ENCODE results near the gene CDNF. TPM values are rescaled to one million over a fixed set of nuclear protein-coding genes. Genes with fewer than 3 reads are reported as not detected.

CDNF gene
- total and polyA plus RNA-seq, 10 of the 15 experiments (the other 5 are each of a cell fraction or from before 2014, with no cell fraction given): 0.08 to 1.9 (median 0.77) TPM

GRCh38 chr10:14821635-14822375 lies 16.0 kb downstream of the CDNF start:
- BruUV-seq (replicated peaks): no TSS peak
- Histone ChIP-seq H2AFZ (ENCODE audit: control insufficient read depth, low read depth, low read length) (no peak overlapping the region), H3K4me2 (ENCODE audit: control insufficient read depth, insufficient read depth) (no peak overlapping the region), H3K4me1 (ENCODE audit: control insufficient read depth, insufficient read depth, low read length) (no peaks in the 10 kb centered on the region), H3K9me3 (replicated peaks; ENCODE audit: control insufficient read depth, insufficient read depth, low read length) (no peaks in the 10 kb centered on the region), H3K9ac (ENCODE audit: control insufficient read depth, insufficient read depth, low read length) (no peak overlapping the region), H4K20me1 (ENCODE audit: control insufficient read depth, insufficient read depth) (no peaks in the 10 kb centered on the region), H3K27me3 (replicated peaks in 1 of 2; ENCODE audit: control insufficient read depth in 2 of 2, insufficient read depth in 2 of 2, low read length in 1 of 2) (no peaks in the 10 kb centered on the region), H3K27ac (ENCODE audit: control insufficient read depth, insufficient read depth) (no peak overlapping the region), H3K36me3 (ENCODE audit: control insufficient read depth in 2 of 2, insufficient read depth in 2 of 2, low read length in 1 of 2) (no peaks in the 10 kb centered on the region), H3K79me2 (ENCODE audit: control insufficient read depth, insufficient read depth, low read length) (no peaks in the 10 kb centered on the region), H3K4me3 (no peak overlapping the region)
- WGBS (ENCODE audit: insufficient coverage, insufficient replicate concordance, low lambda C conversion rate, missing lambda C conversion rate): 61% methylated on average over 6 of the region's 6 CpGs
- ChIA-PET SMC1A (ENCODE audit: uncharacterized antibody, unreplicated experiment) (interaction anchor here (0.6 to 3.8 kb wide), 30 partner anchors 8 to 625 kb away, joined by 3 to 66 read pairs (median 7); partner anchors contain the start of genes CDNF, DCLRE1C, HSPA14 and MSANTD7), CTCF (interaction anchor here (0.8 to 7.7 kb wide), 25 partner anchors 12 to 839 kb away, joined by 3 to 134 read pairs (median 4); partner anchors contain the start of genes CDNF, HSPA14 and MSANTD7), RAD21 (ENCODE audit: unreplicated experiment) (interaction anchor here (0.6 to 4.2 kb wide), 17 partner anchors 9 to 323 kb away, joined by 3 to 74 read pairs (median 5); partner anchors contain the start of genes CDNF, HSPA14 and MSANTD7), POLR2A (interaction anchor here (0.7 kb wide), 1 partner anchor 274 kb away, joined by 4 read pairs; no protein-coding TSS in a partner anchor)
- FAIRE-seq (no peak), DNase-seq (ENCODE audit: low read depth, low spot score) (no peak), ATAC-seq (no peak)
- in situ Hi-C loops (cut with MboI): loop anchor here (5.0 to 10.0 kb wide), 2 partner anchors 320 to 627 kb away; no protein-coding TSS in a partner anchor
- intact Hi-C loops (cut with micrococcal nuclease; ENCODE audit: unreplicated experiment): loop anchor here (2.0 to 5.0 kb wide), 3 partner anchors 175 to 260 kb away; no protein-coding TSS in a partner anchor
- TF ChIP-seq RFX5 (IDR thresholded peaks at IDR 0.05; ENCODE audit: low read depth, low read length) (no peak), JUNB (IDR thresholded peaks at IDR 0.05) (no peak), TCF12 (IDR thresholded peaks at IDR 0.05; ENCODE audit: low read depth, low read length) (no peak), NRF1 (conservative IDR thresholded peaks at IDR 0.05; ENCODE audit: low read depth, low read length) (no peak)

GRCh38 chr10:14820775-14821154 lies 17.1 kb downstream of the CDNF start:
- no peak overlapping the region for H3K4me2 ChIP-seq (ENCODE audit: control insufficient read depth, insufficient read depth)
- no peaks in the 10 kb centered on the region for H3K79me2 ChIP-seq (ENCODE audit: control insufficient read depth, insufficient read depth, low read length)
- WGBS (ENCODE audit: insufficient coverage, insufficient replicate concordance, low lambda C conversion rate, missing lambda C conversion rate): 95% methylated on average over 5 of the region's 5 CpGs
- H2AFZ ChIP-seq (ENCODE audit: control insufficient read depth, low read depth, low read length): no peak overlapping the region
- DNase-seq (ENCODE audit: low read depth, low spot score): no peak
- ChIA-PET POLR2A (interaction anchor here (0.7 kb wide), 1 partner anchor 273 kb away, joined by 4 read pairs; no protein-coding TSS in a partner anchor), CTCF (interaction anchor here (1.1 to 7.7 kb wide), 2 partner anchors 284 to 317 kb away, joined by 3 to 134 read pairs; no protein-coding TSS in a partner anchor), SMC1A (ENCODE audit: uncharacterized antibody, unreplicated experiment) (interaction anchor here (1.1 to 1.2 kb wide), 2 partner anchors 221 to 283 kb away, joined by 3 to 4 read pairs; no protein-coding TSS in a partner anchor), RAD21 (ENCODE audit: unreplicated experiment) (interaction anchor here (2.9 kb wide), 1 partner anchor 284 kb away, joined by 9 read pairs; no protein-coding TSS in a partner anchor)
- no peaks in the 10 kb centered on the region for H3K4me1 ChIP-seq (ENCODE audit: control insufficient read depth, insufficient read depth, low read length)
- H3K36me3 ChIP-seq (ENCODE audit: control insufficient read depth in 2 of 2, insufficient read depth in 2 of 2, low read length in 1 of 2): no peaks in the 10 kb centered on the region
- no peak for TF ChIP-seq RUNX3 (IDR thresholded peaks at IDR 0.05; ENCODE audit: low read length)
- no peak for TF ChIP-seq BHLHE40 (IDR thresholded peaks at IDR 0.05; ENCODE audit: borderline replicate concordance in 1 of 2, low read depth in 2 of 2, low read length in 1 of 2)
- H3K27ac ChIP-seq (ENCODE audit: control insufficient read depth, insufficient read depth): no peak overlapping the region
- H3K9me3 ChIP-seq (replicated peaks; ENCODE audit: control insufficient read depth, insufficient read depth, low read length): no peaks in the 10 kb centered on the region
- no peak overlapping the region for H3K9ac ChIP-seq (ENCODE audit: control insufficient read depth, insufficient read depth, low read length)
- in situ Hi-C loops (cut with MboI) (loop anchor here (5.0 to 10.0 kb wide), 2 partner anchors 318 to 626 kb away; no protein-coding TSS in a partner anchor), intact Hi-C loops (cut with micrococcal nuclease; ENCODE audit: unreplicated experiment) (loop anchor here (5.0 kb wide), 2 partner anchors 173 to 258 kb away; no protein-coding TSS in a partner anchor)
- H3K27me3 ChIP-seq (replicated peaks in 1 of 2; ENCODE audit: control insufficient read depth in 2 of 2, insufficient read depth in 2 of 2, low read length in 1 of 2): no peaks in the 10 kb centered on the region
- no peaks in the 10 kb centered on the region for H4K20me1 ChIP-seq (ENCODE audit: control insufficient read depth, insufficient read depth)
- no peak for FAIRE-seq
- BruUV-seq (replicated peaks): no TSS peak
- ATAC-seq: no peak
- no peak overlapping the region for H3K4me3 ChIP-seq
